ENCODE data around the gene RAB4A. TPM values are rescaled to one million over a fixed set of nuclear protein-coding genes. Genes with fewer than 3 reads are reported as not detected.

The RAB4A gene
- total RNA-seq, 1 experiment from 2014 or later, result 98.9 TPM

DNA sequence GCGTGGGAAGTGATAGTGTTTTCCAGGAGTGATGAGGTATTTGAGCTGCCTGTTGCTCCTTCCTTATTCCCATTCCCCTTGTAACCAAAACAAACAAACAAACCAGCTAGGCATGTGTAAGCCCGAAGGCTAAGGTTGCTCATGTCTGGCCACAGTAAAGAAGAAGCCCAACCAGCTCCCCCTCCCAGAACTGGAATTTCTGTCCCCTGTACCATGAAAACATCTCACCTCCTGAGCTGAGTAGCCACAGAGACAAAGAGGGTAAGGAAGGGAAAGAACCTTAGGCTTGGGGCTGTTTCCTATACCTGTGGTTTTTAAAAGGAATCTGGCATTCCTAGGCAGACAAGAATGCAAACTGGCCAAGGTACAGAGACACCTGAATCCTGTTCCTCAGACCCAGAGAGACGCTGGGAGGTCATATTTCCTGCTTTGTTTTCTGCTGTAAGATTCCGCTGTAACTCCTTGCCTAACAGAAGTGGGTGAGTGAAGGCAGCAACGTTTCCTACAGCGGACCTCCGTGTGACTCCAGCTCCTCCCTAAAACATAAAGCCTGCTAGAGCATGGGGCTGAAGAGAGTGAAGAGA lies 41.7 kb upstream of the RAB4A start:
- CTCF ChIA-PET, result interaction anchor here (0.6 to 1.2 kb wide), 3 partner anchors 20 to 27 kb away, joined by 4 to 9 read pairs (median 4); no protein-coding TSS in a partner anchor

DNA sequence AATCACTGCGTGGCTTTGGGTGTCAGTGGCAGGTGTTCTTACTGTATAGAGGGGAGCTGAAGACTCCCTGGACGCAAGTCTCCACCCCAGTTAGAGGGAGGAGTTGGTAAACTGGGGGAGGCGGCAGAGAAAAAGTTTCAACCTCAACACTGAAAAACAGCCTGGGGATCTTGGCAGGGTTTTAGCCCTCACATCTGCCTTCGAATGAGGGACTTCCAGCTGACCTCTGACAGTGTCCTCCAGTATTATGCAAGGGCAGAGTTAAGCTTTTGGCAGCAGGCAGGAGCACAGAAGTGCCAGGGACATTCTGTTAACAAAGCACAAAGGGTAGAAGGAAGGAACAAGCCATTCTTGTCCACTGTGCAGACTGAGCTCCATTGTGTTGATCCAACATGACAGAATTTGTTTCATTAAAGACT lies 41.2 kb upstream of the RAB4A start:
- Histone ChIP-seq H3K4me3 (ENCODE audit: low read depth, low read length) (no peak overlapping the region), H3K27me3 (replicated peaks; ENCODE audit: control insufficient read depth, insufficient read depth, low read length) (no peaks in the 10 kb centered on the region), H3K9me3 (no peaks in the 10 kb centered on the region), H3K4me1 (peaks cover 42% of the 10 kb centered on the region), H3K36me3 (ENCODE audit: control insufficient read depth, insufficient read depth, low read length) (no peaks in the 10 kb centered on the region)
- H3K9me3 Mint-ChIP-seq (ENCODE audit: unreplicated experiment), result no peaks in the 10 kb centered on the region
- H3K36me3 Mint-ChIP-seq (ENCODE audit: insufficient read depth, unreplicated experiment), result no peaks in the 10 kb centered on the region
- no peaks in the 10 kb centered on the region for H3K27me3 Mint-ChIP-seq (ENCODE audit: insufficient read depth, unreplicated experiment)
- ChIA-PET POLR2A (interaction anchor here (0.8 kb wide), 1 partner anchor 41 kb away, joined by 3 read pairs; no protein-coding TSS in a partner anchor), CTCF (interaction anchor here (0.6 to 1.2 kb wide), 2 partner anchors 25 to 27 kb away, joined by 4 read pairs; no protein-coding TSS in a partner anchor)
- H3K4me3 Mint-ChIP-seq (ENCODE audit: unreplicated experiment), result peak overlapping the region; percentile 56
- intact Hi-C loops (cut with micrococcal nuclease; ENCODE audit: unreplicated experiment), result loop anchor here (1.0 to 10.0 kb wide), 5 partner anchors 72 to 565 kb away; no protein-coding TSS in a partner anchor
- peak overlapping the region; percentile 60 for H3K27ac Mint-ChIP-seq (ENCODE audit: unreplicated experiment)
- no peak for DNase-seq
- peaks cover 32% of the 10 kb centered on the region for H3K4me1 Mint-ChIP-seq (ENCODE audit: low read depth, unreplicated experiment)
- TF ChIP-seq, protein P1, sequence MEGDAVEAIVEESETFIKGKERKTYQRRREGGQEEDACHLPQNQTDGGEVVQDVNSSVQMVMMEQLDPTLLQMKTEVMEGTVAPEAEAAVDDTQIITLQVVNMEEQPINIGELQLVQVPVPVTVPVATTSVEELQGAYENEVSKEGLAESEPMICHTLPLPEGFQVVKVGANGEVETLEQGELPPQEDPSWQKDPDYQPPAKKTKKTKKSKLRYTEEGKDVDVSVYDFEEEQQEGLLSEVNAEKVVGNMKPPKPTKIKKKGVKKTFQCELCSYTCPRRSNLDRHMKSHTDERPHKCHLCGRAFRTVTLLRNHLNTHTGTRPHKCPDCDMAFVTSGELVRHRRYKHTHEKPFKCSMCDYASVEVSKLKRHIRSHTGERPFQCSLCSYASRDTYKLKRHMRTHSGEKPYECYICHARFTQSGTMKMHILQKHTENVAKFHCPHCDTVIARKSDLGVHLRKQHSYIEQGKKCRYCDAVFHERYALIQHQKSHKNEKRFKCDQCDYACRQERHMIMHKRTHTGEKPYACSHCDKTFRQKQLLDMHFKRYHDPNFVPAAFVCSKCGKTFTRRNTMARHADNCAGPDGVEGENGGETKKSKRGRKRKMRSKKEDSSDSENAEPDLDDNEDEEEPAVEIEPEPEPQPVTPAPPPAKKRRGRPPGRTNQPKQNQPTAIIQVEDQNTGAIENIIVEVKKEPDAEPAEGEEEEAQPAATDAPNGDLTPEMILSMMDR (IDR thresholded peaks at IDR 0.05; ENCODE audit: insufficient read depth in 1 of 2, low read depth in 1 of 2, low read length in 1 of 2, severe bottlenecking in 1 of 2, unreplicated experiment in 1 of 2), result no peak
- no TSS peak for BruUV-seq (replicated peaks)

More for the DNA sequence above, 41.7 kb upstream of the RAB4A start:
- intact Hi-C loops (cut with micrococcal nuclease; ENCODE audit: unreplicated experiment), result loop anchor here (1.0 to 10.0 kb wide), 5 partner anchors 72 to 565 kb away; no protein-coding TSS in a partner anchor
- Histone ChIP-seq H3K9me3 (no peaks in the 10 kb centered on the region), H3K4me1 (peaks cover 47% of the 10 kb centered on the region), H3K27me3 (replicated peaks; ENCODE audit: control insufficient read depth, insufficient read depth, low read length) (no peaks in the 10 kb centered on the region), H3K4me3 (ENCODE audit: low read depth, low read length) (no peak overlapping the region), H3K36me3 (ENCODE audit: control insufficient read depth, insufficient read depth, low read length) (no peaks in the 10 kb centered on the region)
- DNase-seq, result peak; percentile 51 to 67
- H3K36me3 Mint-ChIP-seq (ENCODE audit: insufficient read depth, unreplicated experiment), result no peaks in the 10 kb centered on the region
- H3K4me3 Mint-ChIP-seq (ENCODE audit: unreplicated experiment), result peak overlapping the region; percentile 56
- H3K4me1 Mint-ChIP-seq (ENCODE audit: low read depth, unreplicated experiment), result peaks cover 34% of the 10 kb centered on the region
- POLR2A ChIA-PET, result interaction anchor here (0.6 to 0.8 kb wide), 2 partner anchors 41 to 67 kb away, joined by 3 to 7 read pairs; no protein-coding TSS in a partner anchor
- no peaks in the 10 kb centered on the region for H3K27me3 Mint-ChIP-seq (ENCODE audit: insufficient read depth, unreplicated experiment)
- BruUV-seq (replicated peaks), result no TSS peak
- peak overlapping the region; percentile 60 for H3K27ac Mint-ChIP-seq (ENCODE audit: unreplicated experiment)
- TF ChIP-seq, protein P1 (IDR thresholded peaks at IDR 0.05; ENCODE audit: insufficient read depth in 1 of 2, low read depth in 1 of 2, low read length in 1 of 2, severe bottlenecking in 1 of 2, unreplicated experiment in 1 of 2), result no peak
- H3K9me3 Mint-ChIP-seq (ENCODE audit: unreplicated experiment), result no peaks in the 10 kb centered on the region

DNA sequence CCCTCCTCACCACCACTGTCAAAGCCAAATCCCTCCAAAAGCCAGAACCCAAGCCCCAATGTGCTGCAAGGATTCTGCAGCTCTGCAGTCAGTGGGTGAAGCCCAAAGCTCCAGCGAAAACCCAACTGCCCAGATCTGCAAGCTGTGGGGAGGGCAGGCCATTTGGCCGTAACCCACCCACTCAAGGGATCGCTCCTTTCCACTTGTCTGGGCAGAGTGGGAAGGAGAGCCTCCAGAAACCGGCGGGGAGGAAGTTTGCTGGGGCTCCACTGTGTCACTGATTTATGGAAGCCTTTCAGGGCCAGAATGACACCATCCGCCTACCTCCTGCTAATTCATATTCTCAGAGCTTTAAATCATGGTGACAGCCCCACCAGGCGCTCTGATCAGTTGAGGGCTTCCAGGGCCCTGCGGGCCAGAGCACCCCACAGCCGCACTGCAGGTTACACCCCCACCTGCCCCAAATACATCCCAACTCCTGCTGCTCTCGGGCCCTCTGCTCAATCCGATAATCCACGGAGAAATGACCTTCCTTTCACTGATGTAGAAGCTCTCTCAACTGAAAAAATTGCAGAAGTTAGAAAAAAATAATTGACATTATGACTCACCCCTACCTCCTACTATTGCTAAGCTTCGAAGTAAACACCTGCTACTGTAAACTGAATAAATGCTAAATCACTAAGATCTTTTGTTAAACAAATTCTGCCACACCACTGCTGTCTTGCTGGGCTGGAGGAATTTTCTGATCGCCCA lies 40.6 kb upstream of the RAB4A start:
- peaks cover 36% of the 10 kb centered on the region for H3K4me1 ChIP-seq
- CTCF ChIA-PET, result interaction anchor here (1.2 kb wide), 1 partner anchor 25 kb away, joined by 4 read pairs; no protein-coding TSS in a partner anchor
- H3K4me3 ChIP-seq (ENCODE audit: low read depth, low read length), result no peak overlapping the region
- H3K4me3 Mint-ChIP-seq (ENCODE audit: unreplicated experiment), result peak overlapping the region; percentile 56
- TF ChIP-seq, protein P1 (IDR thresholded peaks at IDR 0.05; ENCODE audit: insufficient read depth in 1 of 2, low read depth in 1 of 2, low read length in 1 of 2, severe bottlenecking in 1 of 2, unreplicated experiment in 1 of 2), result no peak
- H3K4me1 Mint-ChIP-seq (ENCODE audit: low read depth, unreplicated experiment), result peaks cover 37% of the 10 kb centered on the region
- DNase-seq, result no peak
- H3K36me3 ChIP-seq (ENCODE audit: control insufficient read depth, insufficient read depth, low read length), result no peaks in the 10 kb centered on the region
- no peaks in the 10 kb centered on the region for H3K9me3 Mint-ChIP-seq (ENCODE audit: unreplicated experiment)
- H3K9me3 ChIP-seq, result no peaks in the 10 kb centered on the region
- no peaks in the 10 kb centered on the region for H3K36me3 Mint-ChIP-seq (ENCODE audit: insufficient read depth, unreplicated experiment)
- H3K27me3 Mint-ChIP-seq (ENCODE audit: insufficient read depth, unreplicated experiment), result no peaks in the 10 kb centered on the region
- H3K27me3 ChIP-seq (replicated peaks; ENCODE audit: control insufficient read depth, insufficient read depth, low read length), result no peaks in the 10 kb centered on the region
- intact Hi-C loops (cut with micrococcal nuclease; ENCODE audit: unreplicated experiment), result no loop called here
- no TSS peak for BruUV-seq (replicated peaks)
- POLR2A ChIA-PET, result interaction anchor here (0.5 to 0.6 kb wide), 2 partner anchors 21 to 43 kb away, joined by 3 to 7 read pairs; no protein-coding TSS in a partner anchor
- H3K27ac Mint-ChIP-seq (ENCODE audit: unreplicated experiment), result peak overlapping the region; percentile 60
